ENCODE measurements around the gene RBBP4. TPM values are rescaled to one million over a fixed set of nuclear protein-coding genes. Genes with fewer than 3 reads are reported as not detected.

Gene RBBP4
- total and polyA plus RNA-seq, 2 of the 8 experiments (the other 6 are each of a cell fraction or from before 2014, with no cell fraction given): 147 to 397 TPM

GRCh38 chr1:32626176-32626575, 24.8 kb upstream of the RBBP4 start:
- Histone ChIP-seq H2BK5ac (ENCODE audit: low read depth, low read length) (no peak overlapping the region), H3K4me3 (ENCODE audit: extremely low read depth in 1 of 4, insufficient read depth in 2 of 4, low read depth in 3 of 4, low read length in 4 of 4) (no peak overlapping the region), H3K79me2 (ENCODE audit: control insufficient read depth in 1 of 2, insufficient read depth in 2 of 2, low read length in 2 of 2) (no peaks in the 10 kb centered on the region), H2AFZ (ENCODE audit: low read length) (no peak overlapping the region), H3K4me1 (replicated peaks in 1 of 4; ENCODE audit: control insufficient read depth in 3 of 4, insufficient read depth in 4 of 4, low read length in 3 of 4) (no peaks in the 10 kb centered on the region), H2BK12ac (ENCODE audit: low read depth, low read length) (no peak overlapping the region), H3K9ac (replicated peaks in 1 of 4; ENCODE audit: extremely low read depth in 1 of 4, low read depth in 3 of 4, low read length in 3 of 4) (no peak overlapping the region), H3K36me3 (ENCODE audit: control insufficient read depth in 2 of 4, insufficient read depth in 4 of 4, low read length in 3 of 4) (peaks cover 0 to 25% (median 6%) of the 10 kb centered on the region in 4 experiments; a peak in 5 of 8 replicates), H2BK20ac (ENCODE audit: low read length) (no peak overlapping the region), H3K27me3 (replicated peaks in 1 of 4; ENCODE audit: control insufficient read depth in 3 of 4, extremely low read depth in 1 of 4, insufficient read depth in 3 of 4, low read length in 3 of 4) (no peaks in the 10 kb centered on the region), H3K9me3 (ENCODE audit: insufficient read depth in 2 of 2, low read depth in 1 of 2, low read length in 1 of 2) (no peaks in the 10 kb centered on the region), H2BK15ac (ENCODE audit: low read length) (no peak overlapping the region), H4K20me1 (replicated peaks in 1 of 2; ENCODE audit: control insufficient read depth in 1 of 2, insufficient read depth in 2 of 2, low read length in 2 of 2) (no peaks in the 10 kb centered on the region), H4K91ac (replicated peaks; ENCODE audit: insufficient read length, low read length) (no peak overlapping the region), H3K23ac (ENCODE audit: insufficient read length) (no peak overlapping the region), H2BK120ac (replicated peaks; ENCODE audit: low read depth, low read length) (no peak overlapping the region), H4K5ac (ENCODE audit: insufficient read length, low read depth, low read length) (no peak overlapping the region), H3K4me2 (ENCODE audit: insufficient read depth in 1 of 2, low read depth in 2 of 2, low read length in 2 of 2) (no peak overlapping the region), H3K14ac (ENCODE audit: insufficient read length) (no peak overlapping the region), H2AK5ac (ENCODE audit: low read depth, low read length) (no peak overlapping the region), H3K18ac (ENCODE audit: extremely low read depth, low read length) (no peak overlapping the region), H4K8ac (ENCODE audit: extremely low read depth, insufficient read depth, low read length) (no peak overlapping the region), H3K4ac (replicated peaks; ENCODE audit: insufficient read length, low read depth, low read length) (no peak overlapping the region), H3K79me1 (ENCODE audit: low read depth, low read length) (no peaks in the 10 kb centered on the region; the same call in 1 of the 2 replicates), H3K27ac (ENCODE audit: low read depth, low read length) (no peak overlapping the region), H3K23me2 (ENCODE audit: low read depth, low read length) (no peaks in the 10 kb centered on the region), H3K56ac (replicated peaks; ENCODE audit: insufficient read length, low read depth, low read length) (no peak overlapping the region)
- WGBS, 2 experiments (ENCODE audit: extremely low coverage in 1 of 2, insufficient coverage in 1 of 2, insufficient read length in 1 of 2, insufficient replicate concordance in 2 of 2, low coverage in 1 of 2, low lambda C conversion rate in 2 of 2, missing lambda C conversion rate in 1 of 2): 91% methylated on average over 1 of the region's 1 CpG; no CpG with 5 or more reads in 1 of the 2 experiments
- no peak for FAIRE-seq
- no peak for DNase-seq (ENCODE audit: low read depth in 1 of 2, low spot score in 2 of 2)
- ChIA-PET CTCF (ENCODE audit: partially characterized antibody) (no interaction called here), POLR2A (ENCODE audit: partially characterized antibody) (no interaction called here)
- no peak for TF ChIP-seq SP4 (IDR thresholded peaks at IDR 0.05; ENCODE audit: low read length)
